NCI-H2196 treated with DMSO at 0.1 percent for 48 hours (cell line): ENCODE results near the gene ACAP1.
A peak's percentile ranks its signal among the peaks of the same experiment; 100 is the strongest.

Experiments used
- DNase-seq: peaks from one replicate; lab custom pipeline; 2025; ENCODE audit not compliant: unreplicated experiment; lab: John Stamatoyannopoulos, UW

ACAP1 gene

DNA sequence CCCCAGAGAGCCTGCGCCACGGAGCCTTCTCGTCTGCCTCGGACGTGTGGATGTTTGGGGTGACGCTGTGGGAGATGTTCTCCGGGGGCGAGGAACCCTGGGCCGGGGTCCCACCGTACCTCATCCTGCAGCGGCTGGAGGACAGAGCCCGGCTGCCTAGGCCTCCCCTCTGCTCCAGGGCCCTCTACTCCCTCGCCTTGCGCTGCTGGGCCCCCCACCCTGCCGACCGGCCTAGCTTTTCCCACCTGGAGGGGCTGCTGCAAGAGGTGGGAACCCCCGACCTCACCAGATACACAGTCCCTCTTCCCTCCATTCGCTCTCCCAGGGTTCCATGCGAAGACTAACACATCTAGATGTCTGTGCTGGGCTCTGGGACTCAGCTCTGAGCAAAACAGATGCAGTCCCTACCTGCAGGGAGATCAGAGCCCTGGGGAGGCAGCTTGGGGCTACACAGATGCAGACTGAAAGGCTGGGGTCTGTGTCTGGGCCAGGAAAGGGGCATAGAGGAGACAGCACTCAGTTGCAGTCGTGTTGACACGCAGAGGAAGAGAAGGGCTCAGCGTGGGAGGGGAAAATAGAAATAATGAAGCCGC is 48.3 kb downstream of the ACAP1 start:
- DNase-seq, result no peak

DNA sequence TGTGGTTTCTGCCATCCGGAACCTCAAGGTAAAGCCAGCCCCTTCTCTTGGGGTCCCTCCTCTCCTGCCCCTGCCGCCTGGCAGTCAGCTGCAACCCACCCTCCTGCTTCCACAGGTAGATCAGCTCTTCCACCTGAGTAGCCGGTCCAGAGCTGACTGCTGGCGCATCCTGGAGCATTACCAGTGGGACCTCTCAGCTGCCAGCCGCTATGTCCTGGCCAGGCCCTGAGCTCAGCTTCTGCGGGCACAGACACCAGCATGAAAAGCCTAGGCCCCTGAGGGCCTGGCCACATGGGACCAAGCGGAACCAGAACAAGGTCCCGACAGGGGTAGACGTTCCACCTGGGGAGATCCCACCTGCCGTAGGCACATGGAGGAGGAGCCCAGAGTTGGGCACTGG is 52.5 kb downstream of the ACAP1 start:
- no peak for DNase-seq

DNA sequence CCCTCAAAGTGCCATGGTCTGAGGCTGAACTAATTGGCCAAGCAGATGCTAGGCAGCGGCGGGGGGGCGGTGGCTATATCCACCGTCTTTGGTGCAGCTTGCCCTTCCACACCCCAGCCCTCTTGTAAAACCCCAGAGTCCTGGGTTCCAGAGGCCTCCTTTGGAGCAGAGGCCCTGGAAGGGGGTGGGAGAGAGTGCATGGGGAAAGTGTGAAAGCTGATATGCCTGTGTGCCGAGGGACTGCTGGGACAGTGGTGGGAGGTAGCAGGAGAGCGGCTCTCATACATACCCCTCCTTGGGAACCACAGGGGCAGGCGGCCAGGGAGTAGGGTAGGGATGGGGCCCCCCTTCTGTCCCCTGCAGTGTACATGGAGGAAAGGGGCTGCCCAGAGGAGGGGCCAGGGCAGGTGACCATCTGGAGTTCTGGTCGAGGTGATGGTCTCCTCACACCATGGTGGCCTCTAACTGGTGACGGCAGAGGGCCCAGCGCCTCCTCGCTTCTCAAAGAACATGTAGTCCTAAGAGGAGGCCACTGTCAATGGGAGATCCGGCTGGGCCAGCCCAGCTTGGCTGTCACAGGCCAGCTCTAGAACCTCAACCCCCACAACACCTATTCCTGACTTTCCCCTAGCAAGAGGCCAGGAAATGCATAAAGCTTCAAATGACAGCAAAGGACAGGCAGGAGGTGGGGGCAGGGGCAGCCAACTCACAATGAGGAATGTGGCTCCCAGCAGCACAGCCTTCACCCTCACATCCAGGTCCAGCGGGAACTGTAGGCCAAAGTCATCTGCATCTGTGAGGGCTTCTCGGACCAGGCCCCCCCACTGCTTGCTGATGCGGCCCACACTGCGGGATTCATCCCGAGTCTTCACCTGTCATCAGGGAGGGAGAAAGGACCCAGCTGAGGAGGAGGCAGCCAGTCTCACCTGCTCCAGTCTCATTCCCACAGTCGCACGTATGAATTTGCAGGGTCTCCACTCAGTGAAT is 53.9 kb downstream of the ACAP1 start:
- DNase-seq, result no peak

DNA sequence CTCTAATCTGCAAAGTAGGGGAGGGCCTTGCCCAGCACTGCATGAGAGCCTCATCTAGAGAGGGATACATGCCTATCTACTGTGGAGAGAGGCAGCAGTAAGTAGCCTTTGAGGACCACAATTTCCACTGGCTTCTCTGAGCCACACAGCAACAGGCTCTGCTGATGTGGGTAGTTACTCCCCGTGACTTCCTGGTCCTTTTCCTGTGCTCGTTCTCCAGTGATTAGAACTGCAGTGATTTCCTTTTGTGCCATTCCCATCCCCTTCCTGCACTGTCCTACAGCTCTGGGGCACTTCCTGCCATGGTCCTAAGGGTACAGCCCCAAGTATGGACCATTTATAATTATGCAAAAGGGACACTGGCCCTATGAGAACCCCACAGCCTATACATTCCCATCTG is 55.0 kb downstream of the ACAP1 start:
- DNase-seq, result no peak

DNA sequence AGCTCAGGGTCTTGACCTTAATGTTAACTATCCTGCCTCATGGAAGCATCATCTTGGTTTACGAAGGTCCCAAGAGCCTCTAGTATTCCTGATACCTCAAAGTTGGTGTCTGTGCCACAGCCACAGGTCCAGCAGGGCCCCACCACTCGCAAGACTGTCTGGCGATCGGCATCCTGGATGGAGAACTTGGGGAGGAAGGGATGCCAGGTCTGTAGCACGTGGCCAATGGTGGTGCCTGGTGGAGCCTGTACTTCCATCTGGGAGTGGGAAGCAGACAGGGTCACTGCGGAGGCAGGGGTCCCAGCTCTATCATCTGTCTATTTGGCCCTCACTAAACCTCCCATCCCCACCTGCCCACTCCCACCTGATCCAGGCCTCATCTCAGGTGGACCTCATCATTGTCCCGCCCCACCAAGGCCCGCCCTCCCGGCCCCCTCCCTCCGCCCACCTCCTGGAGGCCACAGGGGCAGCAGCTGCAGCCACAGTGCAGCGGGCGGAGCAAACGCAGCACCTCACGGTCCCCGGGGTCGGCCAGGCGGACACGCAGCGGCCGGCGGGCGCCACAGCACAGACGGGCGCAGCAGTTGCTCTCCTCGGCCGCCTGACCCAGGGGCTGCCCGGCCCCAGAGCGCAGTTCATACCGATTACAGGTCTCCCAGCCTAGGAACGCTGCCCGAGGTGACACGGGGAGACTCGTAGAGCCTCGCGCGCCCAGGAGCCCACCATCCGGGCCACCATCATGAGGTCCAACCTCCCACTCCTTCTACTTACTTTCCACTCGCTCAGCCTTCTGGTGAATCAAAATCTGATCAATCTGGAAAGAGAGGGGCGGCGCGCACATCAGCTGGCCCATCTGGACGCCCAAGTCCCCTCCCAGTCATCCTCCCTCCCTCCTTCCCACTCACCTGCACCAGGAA is 56.6 kb downstream of the ACAP1 start:
- no peak for DNase-seq

DNA sequence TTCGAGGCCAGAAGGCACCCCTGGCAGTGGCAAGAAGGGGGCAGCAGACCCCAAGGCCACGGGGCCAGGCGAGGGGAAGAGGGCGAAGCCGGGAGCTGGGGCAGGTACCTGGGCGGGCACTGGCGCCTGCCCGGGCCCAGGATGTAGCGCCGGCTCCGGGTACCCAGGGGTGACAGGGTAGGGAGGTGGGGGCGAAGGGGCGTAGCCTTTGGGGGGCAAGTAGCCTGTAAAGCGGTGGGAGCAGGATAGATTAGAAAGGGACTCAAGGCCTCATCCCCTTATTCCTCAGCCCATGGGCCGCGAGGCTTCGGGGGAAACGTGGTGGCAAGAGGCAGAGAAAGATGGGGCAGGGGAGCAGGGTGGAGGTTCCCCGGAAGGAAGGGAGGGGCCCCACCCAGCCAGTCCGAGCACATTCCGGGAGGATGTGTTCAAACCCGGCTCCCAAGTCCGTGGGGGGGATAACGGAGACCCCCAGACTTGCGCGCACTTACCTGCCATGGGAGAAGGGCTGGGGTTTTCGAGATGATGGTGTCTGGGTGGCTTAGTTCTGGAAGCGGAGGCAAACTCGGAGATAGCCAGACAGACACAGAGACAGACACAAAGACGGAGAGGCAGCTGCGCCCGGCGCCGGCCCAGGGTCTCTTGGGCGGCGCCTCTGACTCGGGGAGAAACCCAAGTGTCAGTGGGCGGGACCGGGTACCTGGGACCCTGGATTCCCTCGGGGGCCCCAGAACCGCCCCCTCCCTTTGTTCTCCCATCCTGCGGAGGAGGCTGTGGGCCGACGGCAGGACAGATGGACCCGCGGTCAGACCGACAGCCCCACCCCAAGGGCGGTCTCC is 57.5 kb downstream of the ACAP1 start:
- DNase-seq, result no peak

DNA sequence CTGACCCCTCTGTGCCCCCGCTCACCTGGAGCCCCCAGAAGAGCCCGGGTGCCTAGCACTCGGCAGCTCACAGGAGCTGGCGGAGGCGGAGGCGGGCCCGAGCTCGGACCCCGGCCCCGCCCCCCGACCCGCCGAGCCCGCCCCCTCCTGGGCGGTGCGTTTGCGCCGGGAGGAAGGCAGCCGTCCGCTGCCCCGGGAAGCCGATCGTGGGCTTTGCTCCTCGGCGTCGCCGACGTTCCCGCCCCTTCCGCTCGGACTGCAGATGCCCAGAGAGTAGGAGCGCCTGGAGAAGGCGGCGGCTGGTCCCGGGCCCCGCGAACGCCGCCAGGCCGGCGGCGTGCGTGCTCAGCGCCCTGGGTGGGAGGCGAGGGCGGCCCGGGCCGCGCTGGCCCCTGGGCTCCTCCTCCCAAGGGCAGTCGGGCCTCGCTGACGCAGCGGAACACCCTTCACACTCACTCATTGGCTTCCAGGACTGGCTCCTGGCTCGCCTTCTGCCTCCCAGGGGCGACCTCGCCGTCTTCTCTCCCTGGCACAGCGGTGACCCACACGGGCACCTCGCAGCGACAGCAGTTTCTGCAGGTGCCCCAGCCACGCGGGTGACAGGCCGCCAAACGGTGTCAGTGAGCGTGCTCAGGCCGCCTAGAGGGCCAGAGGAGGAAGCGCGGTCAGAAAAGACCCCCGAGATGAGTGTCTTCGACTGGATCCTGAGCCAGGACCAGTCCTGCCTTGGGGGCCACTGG is 58.3 kb downstream of the ACAP1 start, which contains the start of gene PLSCR3:
TSS of gene PLSCR3 (minus strand) at position 74 of the 740 bp plus-strand sequence. CDS start 415 bp downstream, outside the sequence.
- peak; percentile 10 for DNase-seq

DNA sequence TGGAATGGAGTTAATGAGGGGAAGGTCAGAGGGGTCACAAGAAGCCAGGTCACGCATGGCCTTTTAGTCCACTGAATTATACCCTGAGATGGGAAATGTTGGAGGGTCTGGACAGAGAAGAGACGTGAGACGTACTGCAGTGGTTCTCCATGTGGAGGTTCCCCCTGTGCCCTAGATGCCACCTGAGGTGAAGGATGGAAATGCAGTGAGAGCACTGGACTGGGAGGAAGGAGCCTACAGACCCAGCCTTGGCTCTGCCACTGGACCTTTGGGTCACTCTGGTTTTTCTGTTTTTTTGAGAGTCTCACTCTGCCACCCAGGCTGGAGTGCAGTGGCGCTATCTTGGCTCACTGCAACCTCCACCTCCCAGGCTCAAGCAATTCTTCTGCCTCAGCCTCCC is 59.8 kb downstream of the ACAP1 start:
- DNase-seq, result no peak

DNA sequence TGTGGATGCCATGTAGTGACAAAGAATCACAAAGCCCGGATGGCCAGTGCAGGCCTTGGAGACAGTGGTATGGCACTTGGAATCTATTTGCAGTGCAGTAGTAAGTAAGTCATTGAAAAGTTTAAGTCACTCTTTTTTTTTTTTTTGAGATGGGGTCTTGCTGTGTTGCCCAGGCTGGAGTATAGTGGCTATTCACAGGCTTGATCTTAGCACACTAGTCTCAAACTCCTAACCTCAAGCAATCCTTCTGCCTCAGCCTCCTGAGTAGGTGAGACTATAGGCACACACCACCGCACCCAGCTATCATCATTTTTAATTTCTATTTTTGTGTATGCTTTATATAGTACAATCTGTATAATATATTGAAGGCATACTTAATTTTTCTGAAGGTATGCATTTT is 62.3 kb downstream of the ACAP1 start:
- DNase-seq, result no peak
